A549 treated with RU486 at 1 μM for 4 hours (cell line): ENCODE data around the gene CDC42BPG. TPM values are rescaled to one million over a fixed set of nuclear protein-coding genes. Genes with fewer than 3 reads are reported as not detected.

Experiments used
- total RNA-seq: library from RNA; stranded (reverse); fragments of 200-300 nt; extraction: Qiagen RNA extraction; gene quantifications from 5 replicates; pipeline ENCODE4 v1.2.3, GENCODE V29; 2022; ENCODE audit warnings: low read depth

CDC42BPG gene, protein sequence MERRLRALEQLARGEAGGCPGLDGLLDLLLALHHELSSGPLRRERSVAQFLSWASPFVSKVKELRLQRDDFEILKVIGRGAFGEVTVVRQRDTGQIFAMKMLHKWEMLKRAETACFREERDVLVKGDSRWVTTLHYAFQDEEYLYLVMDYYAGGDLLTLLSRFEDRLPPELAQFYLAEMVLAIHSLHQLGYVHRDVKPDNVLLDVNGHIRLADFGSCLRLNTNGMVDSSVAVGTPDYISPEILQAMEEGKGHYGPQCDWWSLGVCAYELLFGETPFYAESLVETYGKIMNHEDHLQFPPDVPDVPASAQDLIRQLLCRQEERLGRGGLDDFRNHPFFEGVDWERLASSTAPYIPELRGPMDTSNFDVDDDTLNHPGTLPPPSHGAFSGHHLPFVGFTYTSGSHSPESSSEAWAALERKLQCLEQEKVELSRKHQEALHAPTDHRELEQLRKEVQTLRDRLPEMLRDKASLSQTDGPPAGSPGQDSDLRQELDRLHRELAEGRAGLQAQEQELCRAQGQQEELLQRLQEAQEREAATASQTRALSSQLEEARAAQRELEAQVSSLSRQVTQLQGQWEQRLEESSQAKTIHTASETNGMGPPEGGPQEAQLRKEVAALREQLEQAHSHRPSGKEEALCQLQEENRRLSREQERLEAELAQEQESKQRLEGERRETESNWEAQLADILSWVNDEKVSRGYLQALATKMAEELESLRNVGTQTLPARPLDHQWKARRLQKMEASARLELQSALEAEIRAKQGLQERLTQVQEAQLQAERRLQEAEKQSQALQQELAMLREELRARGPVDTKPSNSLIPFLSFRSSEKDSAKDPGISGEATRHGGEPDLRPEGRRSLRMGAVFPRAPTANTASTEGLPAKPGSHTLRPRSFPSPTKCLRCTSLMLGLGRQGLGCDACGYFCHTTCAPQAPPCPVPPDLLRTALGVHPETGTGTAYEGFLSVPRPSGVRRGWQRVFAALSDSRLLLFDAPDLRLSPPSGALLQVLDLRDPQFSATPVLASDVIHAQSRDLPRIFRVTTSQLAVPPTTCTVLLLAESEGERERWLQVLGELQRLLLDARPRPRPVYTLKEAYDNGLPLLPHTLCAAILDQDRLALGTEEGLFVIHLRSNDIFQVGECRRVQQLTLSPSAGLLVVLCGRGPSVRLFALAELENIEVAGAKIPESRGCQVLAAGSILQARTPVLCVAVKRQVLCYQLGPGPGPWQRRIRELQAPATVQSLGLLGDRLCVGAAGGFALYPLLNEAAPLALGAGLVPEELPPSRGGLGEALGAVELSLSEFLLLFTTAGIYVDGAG (N-terminal part only)
- total RNA-seq: 0.95 to 1.9 TPM (median 1.5 TPM) in 5 replicates

GRCh38 chr11:64844330-64845128, at the start of gene CDC42BPG:
TSS of gene CDC42BPG (minus strand) at chr11:64844653. CDS start at chr11:64844569, 84 bp downstream.

GRCh38 chr11:64878494-64879243, 34.2 kb upstream of the CDC42BPG start, which contains the start of gene EHD1:
TSS of gene EHD1 (minus strand) at chr11:64878621. CDS start at chr11:64878464, 157 bp downstream.

GRCh38 chr11:64810271-64810890, 34.1 kb downstream of the CDC42BPG start, which contains the start of gene MEN1:
TSS of gene MEN1 (minus strand) at chr11:64810551. CDS start at chr11:64810109, 442 bp downstream.

DNA sequence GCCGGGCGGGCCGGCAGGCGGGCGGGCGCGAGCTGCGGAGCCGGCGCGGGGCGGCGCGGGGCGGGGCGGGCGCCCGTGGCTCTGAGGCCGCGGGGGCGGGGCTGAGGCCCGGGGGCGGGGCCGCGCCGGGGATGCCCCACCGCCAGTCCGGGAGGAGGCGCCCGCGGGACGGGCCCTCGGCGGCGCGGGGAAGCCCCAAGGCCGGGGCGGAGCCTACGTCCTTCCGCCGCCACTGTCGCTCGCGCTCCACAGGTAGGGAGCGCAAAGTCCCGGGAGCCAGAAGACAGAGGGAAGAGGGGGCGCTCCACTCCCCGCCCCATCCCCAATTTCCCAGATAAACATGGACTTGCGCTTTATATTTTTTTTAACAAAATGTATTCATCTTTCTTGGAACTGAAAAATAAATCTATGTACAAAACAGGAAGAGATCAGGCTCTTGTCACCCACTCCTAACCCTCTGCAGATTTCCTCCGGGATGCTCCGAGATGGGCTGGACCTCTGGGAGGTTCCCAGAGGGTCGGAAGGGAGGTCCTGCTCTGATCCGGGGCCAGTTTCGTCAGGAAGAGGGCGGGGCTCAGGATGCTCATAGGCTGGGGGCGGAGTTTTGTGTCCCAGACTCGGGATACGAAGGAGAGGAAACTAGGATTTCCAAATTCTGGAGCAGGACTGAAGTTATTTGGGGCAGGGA, 41.2 kb downstream of the CDC42BPG start, which contains the start of gene MAP4K2:
Gene MAP4K2, minus strand, starts transcription at position 57 of the 688 bp plus-strand sequence. CDS start 65 bp downstream, outside the sequence.

DNA sequence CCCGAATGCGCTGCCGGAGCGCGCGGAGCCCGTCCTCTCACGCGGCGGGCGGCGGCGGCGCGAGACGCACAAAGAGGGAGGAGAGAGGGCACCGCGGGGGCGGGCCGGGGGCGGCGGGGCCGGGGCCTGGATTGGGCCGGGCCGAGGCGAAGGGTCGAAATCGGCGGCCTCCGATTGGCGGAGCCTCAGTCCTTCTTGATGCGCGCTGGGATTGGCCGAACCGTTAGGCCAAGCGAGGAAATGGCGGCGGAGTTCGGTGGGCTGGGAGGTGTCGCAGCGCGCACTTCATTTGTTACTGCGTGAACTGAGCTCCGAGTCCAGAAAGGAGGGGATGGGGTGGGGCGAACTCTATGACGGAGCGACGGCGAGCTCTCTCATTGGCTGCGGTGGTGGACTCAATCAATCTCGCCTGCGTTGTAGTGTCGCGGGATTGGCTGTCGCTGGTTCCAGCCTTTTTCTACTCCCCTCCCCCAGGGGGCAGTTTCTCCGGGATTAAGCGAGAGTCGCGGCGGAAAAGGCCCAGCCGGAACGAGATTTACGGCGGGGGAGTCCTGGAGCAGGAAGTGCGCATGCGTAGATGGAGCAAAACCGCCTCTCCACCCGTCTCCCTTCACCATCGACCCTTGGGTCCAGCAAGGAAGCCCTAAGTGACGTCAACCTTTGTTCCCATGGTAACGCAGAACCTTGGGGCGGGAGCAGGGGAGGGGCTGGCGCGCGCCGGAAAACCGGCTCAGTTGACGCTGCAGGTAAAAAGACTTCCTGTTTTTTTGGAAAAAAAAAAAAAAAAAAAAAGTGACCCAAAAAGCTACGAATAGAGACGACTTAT, 65.8 kb downstream of the CDC42BPG start, which contains the start of gene SF1:
Gene SF1, minus strand, starts transcription at position 70 of the 826 bp plus-strand sequence. CDS start 150 bp downstream, outside the sequence.

Other genes starting within 250 kb of the CDC42BPG start
- gene NRXN2, start 121.5 kb downstream of the CDC42BPG start, total RNA-seq: 0.08 to 0.34 TPM (median 0.30 TPM) in 4 of 5 replicates, not detected in the other
- 0.41 to 1.5 TPM (median 1.2 TPM) in 5 replicates for gene RASGRP2, start 100.5 kb downstream of the CDC42BPG start, total RNA-seq
- 0.21 to 0.43 TPM (median 0.30 TPM) in 5 replicates for gene PYGM, start 84.7 kb downstream of the CDC42BPG start, total RNA-seq
- 171 to 227 TPM (median 177 TPM) in 5 replicates for gene SF1, start 66.1 kb downstream of the CDC42BPG start, total RNA-seq
- 5.7 to 11.1 TPM (median 9.0 TPM) in 5 replicates for gene MAP4K2, start 41.4 kb downstream of the CDC42BPG start, total RNA-seq
- gene MEN1, start 34.1 kb downstream of the CDC42BPG start, total RNA-seq: 25.5 to 41.2 TPM (median 37.0 TPM) in 5 replicates
- gene EHD1, start 34.0 kb upstream of the CDC42BPG start, total RNA-seq: 105 to 137 TPM (median 131 TPM) in 5 replicates
- 13.4 to 25.2 TPM (median 22.4 TPM) in 5 replicates for gene ATG2A, start 72.6 kb upstream of the CDC42BPG start, total RNA-seq
- gene PPP2R5B, start 80.0 kb upstream of the CDC42BPG start, total RNA-seq: 4.3 to 5.9 TPM (median 4.6 TPM) in 5 replicates
- gene GPHA2, start 91.2 kb upstream of the CDC42BPG start, total RNA-seq: not detected in 5 replicates
- gene MAJIN, start 127.5 kb upstream of the CDC42BPG start, total RNA-seq: not detected in 5 replicates
- gene BATF2, start 152.3 kb upstream of the CDC42BPG start, total RNA-seq: 0.71 to 1.2 TPM (median 0.86 TPM) in 5 replicates
- 168 to 199 TPM (median 191 TPM) in 5 replicates for gene ARL2, start 169.5 kb upstream of the CDC42BPG start, total RNA-seq
- gene SNX15, start 182.8 kb upstream of the CDC42BPG start, total RNA-seq: 18.6 to 23.3 TPM (median 21.8 TPM) in 5 replicates
- 35.9 to 63.7 TPM (median 56.6 TPM) in 5 replicates for gene SAC3D1, start 196.6 kb upstream of the CDC42BPG start, total RNA-seq
- not detected in 5 replicates for gene NAALADL1, start 213.9 kb upstream of the CDC42BPG start, total RNA-seq
- gene CDCA5, start 239.4 kb upstream of the CDC42BPG start, total RNA-seq: 56.3 to 71.6 TPM (median 66.3 TPM) in 5 replicates
- 29.8 to 38.6 TPM (median 32.9 TPM) in 5 replicates for gene ZFPL1, start 239.6 kb upstream of the CDC42BPG start, total RNA-seq